GM19043 (cell line): ENCODE results near the gene JAKMIP2.
"Not testable (repeated sequence)": the region's sequence is repeated elsewhere in the genome, so short reads cannot be mapped to it uniquely, and the experiment has no call there.

ENCODE experiments used
- ATAC-seq: cut with Tn5 transposase; IDR thresholded peaks from one replicate; pipeline ENCODE4 v1.9.1; 2021; ENCODE audit warnings: low read depth; ENCODE audit not compliant: unreplicated experiment

Gene JAKMIP2

DNA sequence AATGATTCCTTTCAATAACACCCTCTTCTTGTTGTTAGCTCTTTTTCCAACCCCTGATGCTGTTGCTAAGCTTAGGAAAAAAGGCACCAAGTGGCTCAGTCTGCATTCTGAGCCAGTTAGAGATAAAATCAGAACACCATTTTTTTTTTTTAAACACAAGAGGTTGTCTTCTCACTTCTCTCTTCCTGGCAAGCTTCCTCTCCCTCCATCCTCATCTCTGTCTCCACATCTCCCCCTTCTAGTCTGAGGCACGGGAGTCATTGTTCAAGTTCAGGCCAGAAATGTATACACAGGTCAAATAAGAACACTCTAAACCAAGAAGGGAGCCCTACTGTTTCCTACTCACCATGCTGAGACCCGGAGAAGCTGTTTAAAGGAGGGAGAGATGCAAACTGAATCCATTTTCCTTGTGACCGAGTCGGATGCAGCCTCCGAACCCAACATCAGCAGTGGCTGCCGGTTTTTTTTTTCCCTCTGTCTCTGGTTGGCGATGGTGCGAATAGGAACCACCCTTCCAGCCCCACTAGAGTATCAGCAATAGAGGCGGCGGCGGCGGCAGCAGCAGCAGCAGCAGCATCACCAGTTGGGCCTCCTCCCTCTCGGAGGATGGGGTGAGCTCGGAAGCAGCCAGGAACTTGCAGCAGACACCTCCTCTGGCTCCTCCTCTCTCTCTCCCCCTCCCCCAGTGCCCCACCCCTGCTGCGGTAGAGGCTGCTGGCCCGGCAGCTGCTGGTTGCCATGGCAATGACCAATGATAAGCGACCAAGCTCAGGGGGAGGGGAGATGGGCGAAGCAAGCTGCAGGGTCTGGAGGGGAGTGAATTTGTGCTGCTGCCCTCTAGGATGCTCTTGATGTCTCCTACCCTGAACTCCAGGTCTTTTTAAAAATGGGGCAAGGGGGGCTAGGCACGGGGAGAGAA lies at the start of gene JAKMIP2:
Gene JAKMIP2 (minus strand): TSS at position 619 of the 919 bp plus-strand sequence. CDS start 110,922 bp downstream, outside the sequence.
- ATAC-seq = peak; percentile 57

DNA sequence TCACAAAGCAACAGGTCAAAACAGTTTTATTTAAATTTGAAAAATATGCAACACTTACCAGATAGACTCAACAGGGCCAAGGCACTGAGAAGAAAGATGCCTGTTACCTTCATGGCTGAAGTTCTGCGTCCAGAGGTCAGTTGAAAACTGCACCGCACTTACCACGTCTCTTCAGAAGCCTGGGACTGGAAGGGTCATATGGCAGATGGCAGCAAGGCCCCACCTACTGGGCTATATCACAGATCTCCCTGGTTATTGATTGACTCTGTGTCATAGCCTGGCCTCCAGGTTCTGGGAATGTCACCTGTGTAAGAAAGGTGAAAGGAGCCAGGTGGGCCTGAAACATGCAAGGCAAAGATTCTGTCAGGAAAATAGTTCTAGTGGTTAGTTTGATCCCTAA lies 48.9 kb upstream of the JAKMIP2 start, which contains the start of gene SPINK1:
Gene SPINK1 (minus strand): TSS at position 207 of the 400 bp plus-strand sequence. CDS start 94 bp downstream, at position 113.
- ATAC-seq = no peak

DNA sequence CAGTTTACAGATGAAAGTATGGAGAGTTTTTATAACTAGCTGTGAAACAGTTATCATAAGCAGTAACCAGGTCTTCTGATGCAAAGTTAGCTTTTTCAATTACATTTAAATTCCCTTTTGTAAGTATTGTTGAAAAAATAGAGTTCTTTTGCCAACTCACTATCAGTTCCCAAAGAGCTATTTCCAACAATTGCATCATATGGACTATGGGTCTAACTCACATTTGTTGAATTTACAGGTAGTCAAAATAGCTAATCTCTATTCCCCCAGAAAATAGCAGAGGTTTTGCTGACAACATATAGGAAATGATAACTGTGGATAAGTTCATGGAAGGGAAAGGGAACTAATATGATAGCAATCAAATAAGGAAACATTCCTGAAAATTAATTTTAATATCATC lies 47.5 kb upstream of the JAKMIP2 start:
- ATAC-seq = no peak

DNA sequence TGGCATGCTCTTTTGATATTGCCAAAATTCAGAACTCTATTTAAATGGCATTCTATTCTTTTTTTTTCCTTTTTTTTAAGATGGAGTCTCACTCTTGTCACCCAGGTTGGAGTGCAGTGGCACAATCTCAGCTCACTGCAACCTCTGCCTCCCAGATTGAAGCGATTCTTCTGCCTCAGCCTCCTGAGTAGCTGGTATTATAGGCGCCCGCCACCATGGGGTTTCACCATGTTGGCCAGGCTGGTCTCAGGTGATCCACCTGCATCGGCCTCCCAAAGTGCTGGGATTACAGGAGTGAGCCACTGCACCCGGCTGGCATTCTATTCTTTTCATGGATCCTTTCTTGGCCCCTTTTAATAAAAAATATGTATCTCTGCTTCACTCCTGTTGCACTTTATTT lies 44.5 kb upstream of the JAKMIP2 start:
- not testable (repeated sequence) for ATAC-seq

DNA sequence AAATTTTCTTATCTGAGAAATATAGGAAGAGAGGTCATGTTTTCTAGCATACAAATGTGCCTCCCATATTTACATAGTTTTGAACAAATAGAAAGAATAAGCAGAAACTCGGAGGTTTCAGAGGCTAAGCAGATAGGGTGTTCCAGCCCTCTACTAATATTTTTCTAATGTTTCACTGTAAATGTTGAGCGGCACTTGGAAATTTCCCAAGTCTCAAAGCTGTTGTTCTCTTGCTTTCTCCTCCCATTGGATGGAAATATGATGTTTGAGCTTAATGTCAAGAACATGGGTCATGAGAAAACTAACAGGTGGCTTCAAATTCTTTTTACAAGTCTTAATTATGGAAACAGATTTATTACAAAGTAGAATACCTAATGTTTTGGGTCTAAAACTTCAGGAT lies 43.8 kb upstream of the JAKMIP2 start:
- no peak for ATAC-seq

DNA sequence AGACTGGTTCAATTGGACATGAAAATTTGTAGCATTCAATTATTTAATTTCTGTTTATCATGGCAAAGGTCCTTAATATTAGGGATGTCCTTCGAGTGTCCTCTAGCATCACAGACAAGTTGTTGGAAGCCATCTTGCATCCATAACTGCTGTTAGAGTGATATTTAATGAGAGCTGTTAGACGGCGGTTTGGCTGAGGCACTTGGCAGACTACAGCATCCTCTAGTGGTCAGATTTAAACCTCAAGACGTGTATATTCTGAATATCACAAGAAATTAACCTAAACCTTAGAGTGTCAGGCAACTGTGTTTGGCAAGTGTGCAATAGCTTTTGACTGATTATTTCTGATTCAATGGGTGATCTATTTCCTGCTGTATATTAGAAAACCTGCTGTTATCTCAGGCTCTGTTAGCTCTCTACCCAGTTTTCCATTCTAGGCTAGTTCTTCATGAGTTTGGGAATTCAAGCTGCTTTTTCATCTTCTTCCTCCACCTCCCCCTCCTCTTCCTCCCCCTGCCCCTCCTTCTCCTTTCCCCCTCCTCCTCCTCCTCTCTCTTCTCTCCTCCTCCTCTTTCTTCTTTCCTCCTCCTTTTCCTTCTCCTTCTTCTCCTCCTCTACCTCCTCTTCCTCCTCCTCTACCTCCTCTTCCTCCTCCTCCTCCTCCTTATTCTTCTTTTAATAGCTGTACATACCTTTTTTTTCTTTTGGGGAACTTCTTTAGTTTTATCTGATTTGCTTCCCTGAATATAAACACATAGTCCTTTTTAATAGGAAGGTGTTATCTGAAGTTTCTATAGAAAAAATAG lies 40.4 kb upstream of the JAKMIP2 start:
- peak; percentile 83 for ATAC-seq

DNA sequence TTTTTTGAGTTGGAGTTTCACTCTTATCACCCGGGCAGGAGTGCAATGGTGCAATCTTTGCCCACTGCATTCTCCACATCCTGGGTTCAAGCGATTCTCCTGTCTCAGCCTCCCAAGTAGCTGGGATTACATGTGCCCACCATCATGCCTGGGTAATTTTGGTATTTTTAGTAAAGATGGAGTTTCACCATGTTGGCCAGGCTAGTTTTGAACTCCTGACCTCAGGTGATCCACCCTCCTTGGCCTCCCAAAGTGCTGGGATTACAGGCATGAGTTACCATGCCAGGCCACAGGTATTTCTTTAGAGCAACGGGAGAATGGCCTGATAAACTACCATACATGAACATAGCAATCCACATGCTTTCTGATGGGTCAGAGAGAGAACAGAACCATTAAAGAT lies 39.7 kb upstream of the JAKMIP2 start:
- not testable (repeated sequence) for ATAC-seq

DNA sequence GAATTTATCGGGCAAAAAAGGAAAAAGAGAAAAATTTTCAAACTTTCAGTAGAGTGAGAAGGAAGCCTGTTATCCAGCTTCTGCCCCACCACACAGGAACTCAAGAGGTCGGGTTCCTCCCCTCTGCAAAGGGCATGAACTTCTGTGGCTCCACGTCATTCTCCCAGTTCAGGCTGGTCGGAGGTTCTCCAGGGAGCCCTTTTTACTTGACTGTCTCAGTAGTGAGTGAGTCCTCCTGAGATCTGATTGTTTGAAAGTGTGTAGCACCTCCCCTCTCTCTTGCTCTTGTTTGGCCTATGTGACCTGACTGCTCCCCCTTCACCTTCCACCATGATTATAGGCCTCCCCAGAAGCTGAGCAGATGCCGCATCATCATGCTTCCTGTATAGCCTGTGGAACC lies 39.2 kb upstream of the JAKMIP2 start:
- no peak for ATAC-seq

DNA sequence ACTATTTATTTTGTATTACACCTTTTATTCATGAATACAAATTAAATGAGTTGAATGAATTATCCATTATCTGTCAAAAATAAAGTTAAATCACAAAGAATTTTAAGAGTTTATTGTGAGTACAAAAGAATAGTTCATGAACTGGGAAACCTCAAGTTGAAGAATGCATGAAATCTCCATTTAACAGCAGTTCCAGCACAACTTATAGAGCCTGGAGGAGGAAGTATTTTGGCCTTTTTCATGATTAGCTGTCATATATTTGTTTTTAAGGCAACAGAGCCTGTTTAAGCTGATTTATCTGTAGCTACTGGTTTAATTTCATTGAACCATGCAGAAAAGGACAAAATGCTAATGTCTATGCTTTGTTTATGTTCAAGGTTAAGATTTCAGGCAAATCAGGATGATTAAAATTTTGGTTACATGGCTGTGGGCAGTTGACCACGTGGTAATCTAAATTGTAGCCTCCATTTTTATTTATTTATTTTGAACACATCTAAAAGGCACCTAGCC lies 36.8 kb upstream of the JAKMIP2 start:
- ATAC-seq = no peak

DNA sequence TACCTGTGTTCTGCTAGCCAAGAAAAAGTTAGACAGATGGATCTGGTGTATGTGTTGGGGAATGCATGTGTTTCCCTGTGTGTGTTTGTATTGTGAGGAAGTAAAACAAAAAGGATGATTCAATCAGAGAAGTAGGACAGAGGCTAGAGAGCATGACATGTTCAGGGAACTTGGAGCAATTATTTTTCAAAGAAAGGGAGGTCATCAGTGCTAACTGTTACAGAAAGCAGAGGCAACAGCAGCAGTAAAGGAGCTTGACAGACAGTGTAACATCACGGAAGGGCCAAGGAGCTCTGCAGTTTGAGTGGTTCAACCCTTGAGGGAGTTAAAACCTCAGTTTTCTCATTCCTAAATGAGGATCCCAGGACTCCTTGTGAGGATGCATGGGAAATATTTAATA lies 35.8 kb upstream of the JAKMIP2 start:
- no peak for ATAC-seq

DNA sequence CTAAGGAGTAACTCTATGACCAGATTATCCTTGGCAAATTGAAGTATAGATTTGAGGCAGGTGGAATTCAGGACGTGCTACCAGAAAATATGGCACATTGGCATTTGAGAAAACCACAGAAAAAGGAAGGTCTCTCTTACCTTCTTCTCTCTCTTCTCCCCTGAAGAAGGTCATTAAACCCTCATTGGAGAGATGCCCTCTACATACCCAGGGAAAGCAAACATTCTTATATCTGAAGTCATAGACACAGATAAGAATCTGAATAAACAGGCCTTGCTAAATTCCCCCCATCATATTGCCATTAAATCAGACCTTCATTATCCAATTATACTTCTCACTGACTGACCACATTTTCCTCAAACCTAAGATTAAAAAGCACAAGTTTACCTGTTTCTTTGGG lies 31.2 kb upstream of the JAKMIP2 start:
- no peak for ATAC-seq

DNA sequence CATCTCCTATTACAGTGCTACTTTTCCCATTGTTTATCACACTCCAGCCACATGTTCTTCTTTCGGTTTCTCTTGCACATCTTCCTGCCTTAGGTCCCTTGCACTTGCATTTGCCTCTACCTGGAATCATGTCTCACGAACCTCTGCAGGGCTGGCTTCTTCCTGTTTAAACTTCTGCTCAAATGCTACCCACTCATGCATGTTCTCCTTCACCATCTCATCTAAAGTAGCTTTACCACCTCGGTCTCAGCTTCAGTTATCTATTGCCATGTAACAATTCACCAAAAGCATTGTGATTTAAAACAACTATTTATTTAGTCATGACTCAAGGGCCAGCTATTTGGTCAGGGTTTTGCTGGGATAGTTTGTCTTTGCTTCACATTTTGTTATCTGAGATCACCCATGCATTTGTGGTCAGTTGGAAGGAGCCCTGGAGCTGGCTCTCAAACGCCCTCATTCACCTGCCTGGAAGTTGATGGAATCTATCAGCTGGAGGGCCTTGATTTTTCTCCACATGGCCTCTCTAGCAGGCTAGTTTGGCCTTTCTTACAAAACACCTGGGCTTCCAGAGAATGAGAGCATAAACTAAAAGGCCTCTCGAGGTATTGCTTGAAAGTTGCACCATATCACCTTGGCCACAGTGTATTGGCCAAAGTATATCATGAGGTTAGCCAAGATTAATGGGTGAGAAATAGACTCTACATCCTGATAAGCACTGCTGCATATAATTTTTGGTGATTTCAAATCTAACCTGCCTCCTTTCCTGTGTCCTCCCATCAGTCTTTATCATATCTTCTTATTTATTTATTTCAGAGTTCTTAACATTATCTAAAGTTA lies 27.5 kb upstream of the JAKMIP2 start:
- no peak for ATAC-seq

DNA sequence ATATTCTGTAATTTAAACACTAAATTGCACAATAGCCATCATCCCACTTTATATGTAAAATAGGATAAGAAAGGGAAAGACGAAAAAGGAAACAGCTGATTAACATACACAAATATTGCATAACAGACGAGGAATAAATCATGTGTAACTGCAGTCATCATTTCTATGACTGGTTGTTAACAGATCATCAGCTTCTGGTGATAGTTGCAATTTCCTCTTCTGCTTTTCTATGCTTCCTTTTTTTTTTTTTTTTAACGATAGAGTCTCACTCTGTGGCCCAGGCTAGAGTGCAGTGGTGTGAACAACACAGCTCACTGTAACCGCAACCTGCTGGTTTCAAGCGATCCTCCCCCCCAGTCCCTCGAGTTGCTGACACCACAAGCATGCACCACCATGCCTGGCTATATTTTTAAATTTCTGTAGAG lies 22.5 kb upstream of the JAKMIP2 start:
- ATAC-seq = peak; percentile 80

DNA sequence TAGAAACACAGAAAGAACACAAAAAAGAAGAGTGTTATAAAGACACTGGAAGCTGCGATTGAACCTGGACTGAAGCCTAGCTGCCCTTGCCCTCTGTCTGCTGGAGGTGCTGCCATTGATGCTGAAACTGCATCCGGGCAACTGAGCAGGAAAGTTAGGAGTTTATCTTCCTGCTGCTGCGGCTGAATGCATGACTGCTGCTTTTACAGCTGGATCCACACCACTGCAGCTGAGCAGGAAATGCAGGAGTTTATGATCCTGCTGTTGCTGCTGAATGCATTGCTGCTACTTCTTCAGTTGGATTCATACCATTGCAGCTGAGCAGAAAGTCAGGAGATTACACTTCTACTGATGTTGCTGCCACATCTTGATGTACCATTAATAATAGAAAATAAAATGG lies 21.8 kb upstream of the JAKMIP2 start:
- ATAC-seq = no peak

DNA sequence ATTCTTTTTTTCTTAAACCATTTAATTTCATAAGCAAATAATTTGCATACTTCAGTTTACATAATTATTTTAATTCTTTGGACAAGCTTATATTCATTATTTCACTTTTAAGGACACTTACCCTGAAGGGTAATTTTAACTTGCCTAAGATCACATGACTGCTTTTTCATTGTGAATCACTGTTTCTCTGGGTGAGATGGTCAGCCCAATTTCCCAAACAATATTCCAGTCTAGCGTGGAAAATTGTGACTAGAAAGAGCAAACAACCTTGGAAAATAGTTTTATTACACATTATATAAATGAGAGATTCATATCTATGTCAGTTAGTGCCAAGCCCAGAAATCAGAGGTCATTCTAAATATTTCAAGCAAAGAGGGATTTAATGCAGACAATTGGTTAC lies 21.4 kb upstream of the JAKMIP2 start:
- ATAC-seq = no peak

DNA sequence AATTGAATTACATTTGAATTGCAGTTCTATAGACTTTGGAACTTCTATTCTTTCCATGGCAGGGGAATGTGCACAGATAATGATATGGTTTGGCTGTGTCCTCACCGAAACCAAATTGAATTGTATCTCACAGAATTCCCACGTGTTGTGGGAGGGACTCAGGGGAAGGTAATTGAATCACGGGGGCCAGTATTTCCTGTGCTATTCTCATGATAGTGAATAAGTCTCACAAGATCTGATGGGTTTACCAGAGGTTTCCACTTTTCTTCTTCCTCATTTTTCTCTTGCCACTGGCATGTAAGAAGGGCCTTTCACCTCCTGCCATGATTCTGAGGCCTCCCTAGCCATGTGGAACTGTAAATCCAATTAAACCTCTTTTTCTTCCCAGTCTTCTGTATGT lies 20.6 kb upstream of the JAKMIP2 start:
- ATAC-seq = not testable (repeated sequence)

DNA sequence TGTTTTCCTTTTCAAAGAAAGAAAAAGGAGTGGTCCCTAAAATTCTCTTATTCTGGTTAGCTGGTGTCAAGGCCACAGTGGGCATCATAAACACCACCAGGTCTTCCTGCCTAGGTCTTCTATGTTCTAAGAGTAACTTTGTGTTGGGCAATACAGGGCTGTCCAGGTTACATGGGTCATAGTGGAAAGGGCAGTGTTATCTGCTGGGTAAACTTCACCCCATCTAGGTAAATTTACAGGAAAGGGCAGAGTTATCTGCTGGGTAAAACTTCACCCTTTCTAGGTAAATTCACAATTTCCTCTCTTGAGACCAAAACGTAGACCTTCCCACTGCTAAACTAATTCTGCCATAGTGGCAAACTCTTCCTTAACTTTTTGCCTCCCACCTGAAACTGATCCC lies 18.9 kb upstream of the JAKMIP2 start:
- ATAC-seq = no peak

DNA sequence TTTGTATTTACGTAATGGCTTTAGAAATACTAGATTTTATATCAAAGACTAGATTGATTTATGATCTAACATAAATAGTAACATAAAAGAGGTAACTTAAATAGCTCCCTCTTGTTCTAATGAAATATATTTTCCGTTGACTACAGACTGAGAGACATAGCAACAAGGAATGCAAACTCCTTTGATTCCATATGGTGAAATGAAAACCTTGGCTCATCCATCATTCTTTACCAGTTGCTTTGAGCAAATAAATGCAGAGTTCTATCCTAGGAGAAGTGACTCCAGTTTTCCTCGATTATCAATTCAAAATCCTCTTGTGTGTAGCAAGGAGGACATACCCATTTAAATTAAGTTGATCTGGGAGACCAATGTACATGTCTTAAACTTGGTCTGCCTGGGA lies 18.0 kb upstream of the JAKMIP2 start:
- ATAC-seq = no peak

DNA sequence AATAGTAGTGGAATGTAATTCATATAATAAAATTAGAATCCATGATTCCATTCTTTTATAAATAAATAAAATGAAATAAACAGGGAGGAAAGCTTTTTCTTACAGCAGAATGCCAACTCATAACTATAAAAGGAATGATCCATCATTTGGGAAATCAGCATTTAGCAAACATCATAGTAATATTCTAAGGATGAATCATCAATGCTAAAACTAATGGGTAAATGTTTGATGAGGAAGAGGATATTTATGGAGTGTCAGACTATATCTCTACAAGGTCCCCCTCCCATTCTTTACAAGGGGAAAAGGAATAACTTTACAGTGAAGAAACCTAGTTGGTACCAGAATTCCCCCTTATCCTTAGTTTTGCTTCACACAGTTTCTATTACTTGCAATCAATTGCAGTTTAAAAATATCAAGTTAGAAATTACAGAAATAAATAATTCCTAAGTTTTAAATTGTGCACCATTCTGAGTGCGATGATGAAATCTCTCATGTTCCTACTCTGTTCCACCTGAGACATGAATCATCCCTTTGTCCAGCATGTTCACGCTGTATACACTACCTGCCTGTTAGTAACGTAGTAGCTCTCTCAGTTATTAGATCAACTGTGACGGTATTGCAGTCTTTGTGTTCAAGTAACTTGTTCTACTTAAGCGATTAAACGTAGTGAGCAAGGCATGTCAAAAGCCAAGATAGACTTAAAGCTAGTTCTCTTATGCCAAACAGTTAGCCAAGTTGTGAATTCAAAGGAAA lies 14.2 kb upstream of the JAKMIP2 start:
- no peak for ATAC-seq

DNA sequence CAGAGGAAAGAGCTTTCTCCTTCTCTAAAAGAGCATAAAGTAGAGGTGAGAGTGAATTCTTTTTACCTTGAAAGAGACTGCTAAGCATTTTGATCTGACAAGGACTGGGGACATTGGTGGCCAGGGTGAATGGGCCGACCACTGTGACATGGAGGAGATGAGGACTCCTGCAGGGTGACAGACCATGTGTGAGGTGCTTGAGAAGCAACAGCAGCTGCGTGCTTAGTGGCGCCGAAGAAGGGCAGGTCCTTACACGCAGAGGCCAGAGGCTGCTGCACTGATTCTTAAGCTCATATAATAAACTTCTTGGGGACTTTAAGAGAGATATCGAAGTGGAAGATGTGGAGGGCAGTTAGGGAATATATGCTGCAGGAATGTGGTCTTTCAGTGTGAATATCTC lies 8.7 kb upstream of the JAKMIP2 start:
- ATAC-seq = no peak
